GM18517 (cell line): ENCODE data around the gene PCDHB14.

Experiments
- ATAC-seq: cut with Tn5 transposase; IDR thresholded peaks from one replicate; pipeline ENCODE4 v1.9.1; 2021; ENCODE audit warnings: mild to moderate bottlenecking, moderate library complexity; ENCODE audit not compliant: unreplicated experiment

Gene PCDHB14

DNA sequence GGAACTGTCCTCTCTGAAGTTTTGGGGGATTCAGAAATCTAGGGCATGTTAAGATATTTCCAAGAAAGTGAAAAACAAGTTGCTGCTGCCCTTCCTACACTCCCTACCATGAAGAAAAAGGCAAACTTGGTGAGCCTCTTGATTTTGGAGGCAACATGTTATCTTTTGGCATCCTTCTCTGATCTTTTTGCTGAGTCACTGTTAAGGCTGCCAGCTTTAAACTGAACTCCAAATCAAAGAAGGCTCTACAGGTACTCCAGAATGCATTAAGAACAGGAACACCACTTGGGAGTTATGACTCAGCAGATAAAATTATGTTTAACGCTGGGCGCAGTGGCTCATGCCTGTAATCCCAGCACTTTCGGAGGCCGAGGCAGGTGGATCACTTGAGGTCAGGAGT, 46.1 kb downstream of the PCDHB14 start:
- no peak for ATAC-seq

DNA sequence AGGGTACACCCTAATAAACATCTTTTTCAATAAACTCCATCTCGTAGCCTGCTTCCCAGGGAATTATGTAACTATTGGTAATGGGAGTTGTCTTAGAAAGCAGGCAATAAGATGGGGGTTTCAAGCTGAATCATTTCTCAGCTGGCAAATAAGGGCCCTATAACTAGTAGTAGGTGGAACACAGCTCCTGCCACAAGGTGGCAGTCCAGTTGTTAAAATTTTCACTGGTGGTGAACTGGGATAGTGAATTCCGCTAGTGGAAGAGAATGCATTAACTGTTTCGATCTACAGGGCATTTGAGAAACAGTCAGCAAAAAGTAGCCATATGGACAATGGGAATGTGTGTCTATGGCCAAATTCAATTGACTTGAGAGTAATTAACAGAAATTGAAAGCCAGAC, 49.8 kb downstream of the PCDHB14 start:
- ATAC-seq, result no peak
